ENCODE measurements around the gene RAB17.

The RAB17 gene

DNA sequence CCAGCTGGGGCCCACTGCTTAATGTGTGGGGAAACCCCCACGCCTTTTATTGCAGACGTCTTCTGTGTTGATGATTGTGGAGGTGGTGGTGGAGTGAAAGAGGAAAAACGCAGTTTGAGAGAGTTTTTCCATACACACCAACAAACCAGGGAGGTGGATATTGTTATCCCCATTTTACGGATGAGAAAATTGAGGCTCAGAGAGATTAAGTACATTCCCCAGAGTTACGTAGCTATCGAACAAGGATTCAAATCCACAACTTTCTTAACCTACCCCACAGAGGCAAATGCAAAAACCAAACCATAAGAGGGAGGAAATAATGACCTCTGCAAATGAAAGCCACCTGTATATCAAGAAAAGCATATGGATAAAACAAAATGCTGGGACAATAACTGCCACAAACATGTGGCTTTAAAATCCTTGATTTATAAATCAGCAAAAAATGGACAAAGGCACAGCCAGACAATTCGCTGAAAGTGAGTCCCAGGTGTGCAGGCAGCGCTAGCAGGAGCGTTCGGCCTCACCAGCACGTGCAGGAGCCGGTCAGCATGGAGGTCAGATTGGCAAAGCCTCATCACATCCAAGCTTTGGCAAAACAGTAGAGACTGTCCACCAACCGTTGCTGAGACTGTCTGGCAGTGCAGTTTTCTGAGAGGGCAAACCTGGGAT, 12.6 kb upstream of the RAB17 start:
- Histone ChIP-seq H3K27me3 (ENCODE audit: insufficient read depth, low read length) (no peaks in the 10 kb centered on the region), H3K79me2 (ENCODE audit: insufficient read depth, low read length) (no peaks in the 10 kb centered on the region), H3F3A (ENCODE audit: insufficient read depth, low read length) (no peaks in the 10 kb centered on the region), H3K36me3 (ENCODE audit: insufficient read depth, low read length) (no peaks in the 10 kb centered on the region), H3K27ac (ENCODE audit: low read depth, low read length, poor library complexity, severe bottlenecking) (no peak overlapping the region), H4K20me1 (ENCODE audit: insufficient read depth, low read length) (no peaks in the 10 kb centered on the region), H3K9me3 (ENCODE audit: low read length) (no peaks in the 10 kb centered on the region), H3K9me2 (ENCODE audit: low read depth, low read length) (no peaks in the 10 kb centered on the region), H3K4me1 (ENCODE audit: insufficient read depth, low read length, severe bottlenecking) (peaks cover 22% of the 10 kb centered on the region), H3K4me2 (ENCODE audit: low read length) (peak overlapping the region; percentile 51), H2AFZ (ENCODE audit: low read length) (peak overlapping the region; percentile 15; the same call in 1 of the 2 replicates), H3K9ac (ENCODE audit: low read length) (no peak overlapping the region), H3K4me3 (ENCODE audit: low read depth, low read length, poor library complexity, severe bottlenecking) (no peak overlapping the region)
- no peak for TF ChIP-seq EZH2 (IDR thresholded peaks at IDR 0.05; ENCODE audit: borderline replicate concordance, low read length)
- TF ChIP-seq, protein P1, sequence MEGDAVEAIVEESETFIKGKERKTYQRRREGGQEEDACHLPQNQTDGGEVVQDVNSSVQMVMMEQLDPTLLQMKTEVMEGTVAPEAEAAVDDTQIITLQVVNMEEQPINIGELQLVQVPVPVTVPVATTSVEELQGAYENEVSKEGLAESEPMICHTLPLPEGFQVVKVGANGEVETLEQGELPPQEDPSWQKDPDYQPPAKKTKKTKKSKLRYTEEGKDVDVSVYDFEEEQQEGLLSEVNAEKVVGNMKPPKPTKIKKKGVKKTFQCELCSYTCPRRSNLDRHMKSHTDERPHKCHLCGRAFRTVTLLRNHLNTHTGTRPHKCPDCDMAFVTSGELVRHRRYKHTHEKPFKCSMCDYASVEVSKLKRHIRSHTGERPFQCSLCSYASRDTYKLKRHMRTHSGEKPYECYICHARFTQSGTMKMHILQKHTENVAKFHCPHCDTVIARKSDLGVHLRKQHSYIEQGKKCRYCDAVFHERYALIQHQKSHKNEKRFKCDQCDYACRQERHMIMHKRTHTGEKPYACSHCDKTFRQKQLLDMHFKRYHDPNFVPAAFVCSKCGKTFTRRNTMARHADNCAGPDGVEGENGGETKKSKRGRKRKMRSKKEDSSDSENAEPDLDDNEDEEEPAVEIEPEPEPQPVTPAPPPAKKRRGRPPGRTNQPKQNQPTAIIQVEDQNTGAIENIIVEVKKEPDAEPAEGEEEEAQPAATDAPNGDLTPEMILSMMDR (IDR thresholded peaks at IDR 0.05; ENCODE audit: low read length) = no peak

DNA sequence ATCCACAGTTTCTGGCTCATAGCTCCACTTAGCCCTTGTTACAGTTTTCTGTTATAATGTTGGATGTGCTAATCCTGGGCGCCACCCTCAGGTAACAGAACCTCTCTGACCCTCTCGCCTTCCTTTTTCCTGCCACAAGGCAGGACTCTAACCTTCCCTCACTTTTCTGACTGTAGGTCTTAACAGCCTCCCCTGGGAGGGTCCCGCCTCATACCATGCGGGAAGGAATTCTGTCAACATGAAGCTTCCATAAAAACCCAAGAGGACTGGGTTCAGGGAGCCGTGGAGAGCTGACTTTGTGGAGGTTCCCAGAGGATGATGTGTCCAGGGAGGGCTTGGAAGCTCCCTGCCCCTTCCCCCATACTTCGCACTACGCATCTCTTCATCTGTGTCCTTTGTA, 11.9 kb upstream of the RAB17 start:
- Histone ChIP-seq H3K9ac (ENCODE audit: low read length) (no peak overlapping the region), H3K4me3 (ENCODE audit: low read depth, low read length, poor library complexity, severe bottlenecking) (no peak overlapping the region), H3K79me2 (ENCODE audit: insufficient read depth, low read length) (no peaks in the 10 kb centered on the region), H3K27me3 (ENCODE audit: insufficient read depth, low read length) (no peaks in the 10 kb centered on the region), H3K4me2 (ENCODE audit: low read length) (no peak overlapping the region), H3K27ac (ENCODE audit: low read depth, low read length, poor library complexity, severe bottlenecking) (no peak overlapping the region), H2AFZ (ENCODE audit: low read length) (no peak overlapping the region), H3K9me3 (ENCODE audit: low read length) (no peaks in the 10 kb centered on the region), H3K9me2 (ENCODE audit: low read depth, low read length) (no peaks in the 10 kb centered on the region), H4K20me1 (ENCODE audit: insufficient read depth, low read length) (no peaks in the 10 kb centered on the region), H3F3A (ENCODE audit: insufficient read depth, low read length) (no peaks in the 10 kb centered on the region), H3K36me3 (ENCODE audit: insufficient read depth, low read length) (no peaks in the 10 kb centered on the region), H3K4me1 (ENCODE audit: insufficient read depth, low read length, severe bottlenecking) (peaks cover 22% of the 10 kb centered on the region)
- TF ChIP-seq, protein P1 (IDR thresholded peaks at IDR 0.05; ENCODE audit: low read length) = no peak
- no peak for TF ChIP-seq EZH2 (IDR thresholded peaks at IDR 0.05; ENCODE audit: borderline replicate concordance, low read length)

DNA sequence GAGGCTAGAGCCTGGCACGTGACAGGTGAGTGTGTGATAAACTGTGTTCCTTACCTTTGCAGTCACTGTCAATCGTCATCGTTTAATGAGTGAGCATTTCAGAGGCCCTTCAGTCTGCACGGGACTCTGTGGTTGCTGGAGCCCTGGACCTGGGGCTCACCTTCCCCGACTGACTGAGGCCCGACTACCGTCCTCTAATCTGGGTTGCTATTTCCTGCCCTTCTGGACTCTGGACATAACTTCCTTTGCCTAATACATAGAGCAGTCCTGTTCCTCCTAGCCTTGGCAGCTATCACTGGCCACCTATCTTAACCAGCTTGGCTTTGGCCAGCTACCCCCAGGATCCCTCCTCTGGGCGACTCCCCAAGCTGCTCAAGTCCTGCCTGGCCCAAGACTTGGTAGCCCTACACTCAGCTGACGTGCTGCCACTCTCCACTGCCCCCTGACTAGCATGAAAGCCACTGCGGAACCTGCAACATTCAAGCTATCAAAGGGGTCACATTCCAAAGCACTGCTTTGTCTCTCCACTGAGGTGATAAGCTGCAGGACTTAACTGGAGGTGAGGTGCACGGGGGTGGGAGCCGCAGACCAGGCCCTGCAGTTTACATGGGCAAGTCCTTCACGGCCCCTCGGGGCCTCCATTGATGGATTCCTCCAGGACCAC, 11.1 kb upstream of the RAB17 start:
- H3K79me2 ChIP-seq (ENCODE audit: insufficient read depth, low read length) = no peaks in the 10 kb centered on the region
- H3K9ac ChIP-seq (ENCODE audit: low read length) = no peak overlapping the region
- H3K9me3 ChIP-seq (ENCODE audit: low read length) = no peaks in the 10 kb centered on the region
- no peaks in the 10 kb centered on the region for H3K27me3 ChIP-seq (ENCODE audit: insufficient read depth, low read length)
- H3F3A ChIP-seq (ENCODE audit: insufficient read depth, low read length) = no peaks in the 10 kb centered on the region
- no peak overlapping the region for H3K27ac ChIP-seq (ENCODE audit: low read depth, low read length, poor library complexity, severe bottlenecking)
- H3K36me3 ChIP-seq (ENCODE audit: insufficient read depth, low read length) = no peaks in the 10 kb centered on the region
- no peak for TF ChIP-seq EZH2 (IDR thresholded peaks at IDR 0.05; ENCODE audit: borderline replicate concordance, low read length)
- TF ChIP-seq, protein P1 (IDR thresholded peaks at IDR 0.05; ENCODE audit: low read length) = no peak
- H3K9me2 ChIP-seq (ENCODE audit: low read depth, low read length) = no peaks in the 10 kb centered on the region
- H3K4me2 ChIP-seq (ENCODE audit: low read length) = no peak overlapping the region
- H4K20me1 ChIP-seq (ENCODE audit: insufficient read depth, low read length) = no peaks in the 10 kb centered on the region
- H2AFZ ChIP-seq (ENCODE audit: low read length) = no peak overlapping the region
- peaks cover 22% of the 10 kb centered on the region for H3K4me1 ChIP-seq (ENCODE audit: insufficient read depth, low read length, severe bottlenecking)
- no peak overlapping the region for H3K4me3 ChIP-seq (ENCODE audit: low read depth, low read length, poor library complexity, severe bottlenecking)
